KMS-11 (cell line): Measurements from ENCODE around the gene C14orf180.
"Not testable (repeated sequence)": the region's sequence is repeated elsewhere in the genome, so short reads cannot be mapped to it uniquely, and the experiment has no call there.

Experiments used
- H2AFZ ChIP-seq: fragments of 200-600 bp; sonication (generic); 2 replicates; pipeline ENCODE4 v1.6.1; 2016; ENCODE audit warnings: antibody characterized with exemption, mixed run types, low read depth
- H3K27ac ChIP-seq: fragments of 200-600 bp; sonication (generic); 2 replicates; pipeline ENCODE4 v1.6.1; 2016; ENCODE audit warnings: mild to moderate bottlenecking, mixed run types
- H3K27me3 ChIP-seq: fragments of 200-600 bp; sonication (generic); 2 replicates; pipeline ENCODE4 v1.6.1; 2017; ENCODE audit warnings: mild to moderate bottlenecking, low read depth, mixed run types, moderate library complexity; ENCODE audit not compliant: insufficient read depth
- H3K36me3 ChIP-seq: fragments of 200-600 bp; sonication (generic); 2 replicates; pipeline ENCODE4 v1.6.1; 2017; ENCODE audit warnings: mild to moderate bottlenecking, mixed run types; ENCODE audit not compliant: insufficient read depth
- H3K4me1 ChIP-seq: fragments of 200-600 bp; sonication (generic); 2 replicates; pipeline ENCODE4 v1.6.1; 2016; ENCODE audit warnings: mild to moderate bottlenecking, low read depth, mixed run types; ENCODE audit not compliant: poor library complexity, severe bottlenecking
- H3K4me2 ChIP-seq: fragments of 200-600 bp; sonication (generic); 2 replicates; pipeline ENCODE4 v1.7.0; 2016; ENCODE audit warnings: mild to moderate bottlenecking, mixed run types
- H3K4me3 ChIP-seq: fragments of 200-600 bp; sonication (generic); IDR thresholded peaks from 2 replicates; pipeline ENCODE4 v1.6.1; 2017; ENCODE audit warnings: low read depth, low read length, mixed read lengths; ENCODE audit not compliant: insufficient read depth
- H3K79me2 ChIP-seq: fragments of 200-600 bp; sonication (generic); 2 replicates; pipeline ENCODE4 v1.6.1; 2016; ENCODE audit warnings: low read depth, mixed run types; ENCODE audit not compliant: insufficient read depth
- H3K9ac ChIP-seq: fragments of 200-600 bp; sonication (generic); 2 replicates; pipeline ENCODE4 v1.6.1; 2016; ENCODE audit warnings: mild to moderate bottlenecking, mixed run types
- H4K20me1 ChIP-seq: fragments of 200-600 bp; sonication (generic); 2 replicates; pipeline ENCODE4 v1.6.1; 2016; ENCODE audit warnings: mild to moderate bottlenecking, mixed run types; ENCODE audit not compliant: insufficient read depth
- CTCF ChIP-seq: fragments of 200-600 bp; sonication (generic); conservative IDR thresholded peaks from 2 replicates; pipeline ENCODE4 v1.6.1; 2017; ENCODE audit warnings: low read depth, mild to moderate bottlenecking, antibody characterized with exemption, low read length, moderate library complexity, mixed read lengths

The C14orf180 gene

GRCh38 chr14:104578321-104578720, 1.2 kb upstream of the C14orf180 start:
- no peak overlapping the region for H3K27ac ChIP-seq
- no peak overlapping the region for H3K9ac ChIP-seq
- peaks cover 45% of the 10 kb centered on the region for H3K27me3 ChIP-seq
- no peaks in the 10 kb centered on the region for H3K4me1 ChIP-seq
- no peaks in the 10 kb centered on the region for H3K36me3 ChIP-seq
- no peak overlapping the region for H3K4me2 ChIP-seq
- no peak overlapping the region for H2AFZ ChIP-seq
- no peak overlapping the region for H3K4me3 ChIP-seq
- H3K79me2 ChIP-seq = no peaks in the 10 kb centered on the region
- TF ChIP-seq CTCF = no peak
- H4K20me1 ChIP-seq = no peaks in the 10 kb centered on the region

DNA sequence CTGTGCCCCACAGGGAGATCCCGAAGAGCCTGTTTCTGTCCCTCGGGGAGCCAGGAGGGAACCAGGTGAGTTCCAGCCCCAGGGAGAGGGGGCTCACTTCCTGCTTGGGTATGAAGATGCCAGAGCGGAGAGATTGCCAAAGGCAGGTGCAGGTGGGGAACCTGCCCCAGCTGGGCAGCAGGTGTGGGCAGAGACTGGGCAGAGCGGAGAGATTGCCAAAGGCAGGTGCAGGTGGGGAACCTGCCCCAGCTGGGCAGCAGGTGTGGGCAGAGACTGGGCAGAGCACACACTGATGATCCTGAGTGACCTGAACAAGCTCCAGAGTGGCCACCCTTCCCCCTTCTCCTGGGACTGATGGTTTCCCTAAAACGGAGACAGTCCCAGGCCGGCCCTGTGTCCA, 375 bp downstream of the C14orf180 start:
- H3K27ac ChIP-seq, H3K9ac ChIP-seq, H3K4me2 ChIP-seq, H3K79me2 ChIP-seq, H2AFZ ChIP-seq, H4K20me1 ChIP-seq, H3K4me3 ChIP-seq, H3K36me3 ChIP-seq, H3K4me1 ChIP-seq: not testable (repeated sequence)
- peaks cover 45% of the 10 kb centered on the region for H3K27me3 ChIP-seq

- H3K79me2 ChIP-seq = no peaks in the 10 kb centered on the region
- peaks cover 40% of the 10 kb centered on the region for H3K27me3 ChIP-seq
- no peaks in the 10 kb centered on the region for H3K36me3 ChIP-seq
- H3K27ac ChIP-seq = no peak overlapping the region
- H2AFZ ChIP-seq = no peak overlapping the region
- H3K4me2 ChIP-seq = no peak overlapping the region
- H3K9ac ChIP-seq = no peak overlapping the region
- no peak for TF ChIP-seq CTCF
- H3K4me3 ChIP-seq = no peak overlapping the region
- no peaks in the 10 kb centered on the region for H3K4me1 ChIP-seq
- H4K20me1 ChIP-seq = no peaks in the 10 kb centered on the region
These were observed 1.4 kb downstream of the C14orf180 start for GRCh38 chr14:104580961-104581360.

DNA sequence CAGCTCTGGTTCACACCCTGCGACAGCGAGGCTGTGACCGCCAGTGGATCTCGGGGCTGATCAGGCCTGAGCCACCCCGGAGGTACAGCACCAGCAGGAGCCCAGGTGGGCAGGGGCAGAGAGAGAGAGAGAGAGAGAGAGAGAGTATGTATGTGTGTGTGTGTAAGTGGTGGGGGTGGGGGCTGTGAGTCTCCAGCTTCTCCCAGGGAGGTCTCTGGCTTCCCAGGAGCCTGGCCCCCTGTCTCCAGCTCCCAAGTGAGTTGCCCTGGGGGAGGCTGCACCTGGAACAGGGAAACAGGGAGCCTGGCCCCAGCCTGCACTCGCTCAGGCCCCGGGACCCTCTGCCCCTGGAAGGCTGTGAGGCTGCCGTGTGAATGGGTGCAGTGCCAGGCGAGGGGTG, 2.0 kb downstream of the C14orf180 start:
- no peak overlapping the region for H2AFZ ChIP-seq
- H3K27me3 ChIP-seq = peaks cover 44% of the 10 kb centered on the region
- no peak overlapping the region for H3K4me3 ChIP-seq
- H3K36me3 ChIP-seq = no peaks in the 10 kb centered on the region
- H3K79me2 ChIP-seq = no peaks in the 10 kb centered on the region
- no peaks in the 10 kb centered on the region for H4K20me1 ChIP-seq
- H3K9ac ChIP-seq = no peak overlapping the region
- TF ChIP-seq CTCF = no peak
- no peak overlapping the region for H3K27ac ChIP-seq
- H3K4me1 ChIP-seq = no peaks in the 10 kb centered on the region
- H3K4me2 ChIP-seq = no peak overlapping the region

- Histone ChIP-seq H3K36me3 (no peaks in the 10 kb centered on the region), H2AFZ (no peak overlapping the region), H3K27ac (no peak overlapping the region), H3K4me1 (no peaks in the 10 kb centered on the region), H3K79me2 (no peaks in the 10 kb centered on the region), H3K4me2 (no peak overlapping the region), H4K20me1 (no peaks in the 10 kb centered on the region), H3K4me3 (no peak overlapping the region), H3K9ac (no peak overlapping the region), H3K27me3 (peaks cover 42% of the 10 kb centered on the region)
- TF ChIP-seq CTCF = no peak
These were observed 2.4 kb downstream of the C14orf180 start for GRCh38 chr14:104582005-104582404.
